Left renal pelvis (tissue), 4 donors: ENCODE results near the gene ABAT. TPM values are rescaled to one million over a fixed set of nuclear protein-coding genes. Genes with fewer than 3 reads are reported as not detected.

Source experiments
- DNase-seq, 4 donors: peaks; one replicate each; pipeline ENCODE4 v3.0.0-alpha.2; 2013; ENCODE audit warnings: low read depth in 4 of 4, low spot score in 3 of 4
- polyA plus RNA-seq, 4 donors: library from polyadenylated mRNA; unstranded; fragments of 120-200 nt; gene quantifications; one replicate each; pipeline ENCODE4 v1.2.1, GENCODE V29; 2013; ENCODE audit not compliant: insufficient read length in 4 of 4

The ABAT gene
- polyA plus RNA-seq, 4 donors: 12.0 to 64.2 (median 53.0) TPM

- no peak for DNase-seq
Measured at GRCh38 chr16:8808009-8808408, 133.6 kb downstream of the ABAT start.

- no peak for DNase-seq
Measured at GRCh38 chr16:8808613-8809353, 134.4 kb downstream of the ABAT start.

DNA sequence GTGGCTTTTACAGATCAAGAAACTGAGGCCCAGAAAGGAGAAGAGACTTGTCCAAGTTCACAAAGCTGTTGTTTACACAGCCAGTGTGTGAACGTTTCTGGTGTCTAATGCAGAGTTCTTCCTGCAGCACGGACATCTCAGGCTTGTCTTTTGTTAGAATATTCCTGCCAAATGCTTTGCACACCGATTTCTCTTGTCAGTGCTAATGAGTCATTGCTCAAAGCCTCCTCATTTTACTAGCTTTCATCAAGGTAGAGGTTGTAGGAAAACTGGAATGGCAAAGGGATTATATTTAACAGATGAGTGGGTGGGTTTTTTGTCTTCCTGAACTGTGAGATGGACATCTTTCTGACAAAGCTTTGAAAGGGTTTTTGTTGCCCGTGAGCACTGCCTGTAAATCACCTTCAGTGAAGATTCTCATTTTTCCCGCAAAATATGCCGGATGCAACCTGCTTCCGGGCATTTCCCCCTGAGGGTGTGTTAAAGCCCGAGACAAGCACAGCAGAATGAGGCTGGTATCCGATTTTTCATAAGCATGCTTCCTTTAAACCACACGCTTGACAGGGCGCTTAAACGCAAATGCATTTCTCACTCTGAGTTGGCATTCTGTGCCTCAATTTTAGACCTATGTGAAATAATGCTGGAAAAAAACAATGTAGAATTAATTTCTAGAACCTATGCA is 137.9 kb downstream of the ABAT start:
- no peak for DNase-seq

DNA sequence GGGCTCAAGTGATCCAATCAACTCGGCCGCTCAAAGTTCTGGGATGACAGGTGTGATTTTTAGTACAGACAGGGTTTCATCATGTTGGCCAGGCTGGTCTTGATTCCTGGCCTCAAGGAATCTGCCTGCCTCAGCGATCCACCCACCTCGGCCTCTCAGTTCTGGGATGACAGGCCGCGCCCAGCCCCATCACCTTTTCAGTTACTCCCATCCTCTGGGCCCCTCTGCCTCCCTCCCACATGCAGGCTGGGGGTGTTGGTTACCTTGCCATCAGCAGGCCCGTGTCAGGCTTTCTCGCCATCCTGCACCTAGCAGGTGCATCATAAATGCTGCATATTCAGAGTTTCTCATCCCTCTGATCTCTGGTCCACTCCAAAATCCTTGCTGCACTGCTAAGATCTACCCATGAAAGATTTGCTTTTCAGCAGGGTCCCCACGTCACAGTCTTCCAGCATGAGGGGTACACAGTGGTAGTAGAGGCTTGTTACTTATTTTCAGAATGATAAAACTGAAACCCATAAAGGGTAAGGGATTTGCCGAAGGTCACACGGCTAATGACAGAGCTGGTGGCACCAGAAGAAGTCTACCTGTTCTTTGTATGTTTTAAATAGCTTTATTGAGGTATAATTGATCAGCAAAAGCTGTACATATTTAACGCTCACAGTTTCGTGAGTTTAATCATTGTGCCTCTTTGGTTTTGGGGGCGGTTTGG is 139.8 kb downstream of the ABAT start:
- DNase-seq: no peak

DNA sequence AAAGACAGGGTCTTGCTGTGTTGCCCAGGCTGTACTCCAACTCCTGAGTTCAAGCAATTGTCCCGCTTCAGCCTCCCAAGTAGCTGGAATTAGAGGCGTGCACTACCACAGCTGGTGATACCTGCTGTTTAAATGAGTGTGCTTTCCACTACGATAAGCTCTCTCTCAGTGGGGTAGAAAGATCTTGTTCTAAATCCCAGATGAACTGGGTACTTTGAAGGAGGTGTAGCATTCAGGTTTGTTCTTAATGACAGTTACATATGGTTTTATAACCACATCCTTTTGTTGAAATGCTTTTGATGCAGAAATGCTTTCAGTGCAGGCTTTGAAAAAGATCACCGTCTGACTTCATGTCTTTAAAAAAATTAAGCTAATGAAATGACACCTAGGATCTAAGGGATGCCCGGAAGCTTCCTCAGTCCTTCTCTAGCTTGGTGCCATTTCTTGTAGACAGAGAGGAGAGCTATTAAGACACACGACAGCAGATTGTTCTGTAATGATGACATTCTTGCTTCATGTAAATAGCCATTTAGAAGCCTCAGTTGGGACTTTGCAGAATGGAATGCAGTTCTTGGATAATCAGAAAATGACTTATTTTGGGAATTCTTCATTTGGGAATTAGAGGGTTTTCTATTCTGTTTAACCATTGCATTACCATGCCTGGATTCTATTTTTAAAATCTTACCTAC is 142.7 kb downstream of the ABAT start:
- no peak for DNase-seq

- no peak for DNase-seq
Measured at GRCh38 chr16:8818504-8819270, 144.3 kb downstream of the ABAT start.

- no peak for DNase-seq
Measured at GRCh38 chr16:8819411-8820034, 145.1 kb downstream of the ABAT start.

GRCh38 chr16:8822403-8822802 is 148.0 kb downstream of the ABAT start:
- no peak for DNase-seq

DNA sequence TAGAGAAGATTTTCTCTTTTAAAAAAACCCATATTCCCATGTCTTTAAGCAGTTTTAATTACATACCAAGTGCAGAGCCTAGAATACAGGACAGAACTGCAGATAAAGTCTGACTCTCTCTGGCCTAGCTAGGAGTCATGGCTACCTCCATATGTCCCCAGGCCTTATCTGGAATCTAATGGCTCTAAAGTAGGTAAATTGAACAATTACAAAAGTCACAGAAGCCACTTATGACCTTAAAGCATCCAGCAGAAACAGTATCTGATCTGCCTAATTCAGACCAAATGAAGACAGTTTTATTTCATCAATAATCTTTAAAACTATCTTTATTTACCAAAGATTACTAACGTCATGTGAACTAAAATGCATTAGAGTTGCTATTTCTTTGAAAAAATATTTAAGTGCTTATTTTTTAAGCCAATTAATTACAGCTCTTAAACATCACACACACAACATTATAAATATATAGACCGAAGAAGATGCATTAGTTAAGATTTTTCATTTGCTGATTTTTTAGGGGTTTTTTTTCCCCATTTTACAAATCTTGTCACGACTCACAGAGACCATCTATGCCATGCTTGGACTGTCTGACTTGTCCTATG is 152.0 kb downstream of the ABAT start:
- DNase-seq: no peak

DNA sequence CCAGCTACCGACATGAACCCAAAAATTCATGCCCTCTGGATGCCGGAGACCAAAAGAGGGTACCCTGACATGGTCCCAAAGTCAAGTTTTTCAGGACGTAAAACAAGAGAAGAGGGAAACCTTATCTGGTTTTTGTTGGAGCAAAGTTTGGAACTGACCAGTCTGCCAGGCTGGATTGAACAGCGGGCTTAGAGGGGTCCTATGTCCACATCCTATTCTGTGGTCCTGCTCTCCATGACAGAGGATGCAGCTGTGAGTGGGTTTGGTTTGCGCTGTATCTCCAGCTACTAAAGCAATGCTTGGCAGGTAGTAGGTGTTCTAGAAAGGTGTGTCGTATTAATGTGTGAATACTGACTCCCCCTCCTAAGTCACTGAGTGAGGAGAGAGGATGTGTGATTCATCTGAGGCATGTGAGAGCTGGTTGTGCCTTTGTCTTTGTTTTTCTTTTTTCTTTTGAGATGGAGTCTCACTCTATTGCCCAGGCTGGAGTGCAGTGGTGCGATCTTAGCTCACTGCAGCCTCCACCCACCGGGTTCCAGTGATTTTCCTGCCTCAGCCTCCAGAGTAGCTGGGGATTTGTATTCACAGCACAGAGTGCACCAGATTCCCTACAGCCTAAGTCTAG is 154.2 kb downstream of the ABAT start:
- DNase-seq: no peak

DNA sequence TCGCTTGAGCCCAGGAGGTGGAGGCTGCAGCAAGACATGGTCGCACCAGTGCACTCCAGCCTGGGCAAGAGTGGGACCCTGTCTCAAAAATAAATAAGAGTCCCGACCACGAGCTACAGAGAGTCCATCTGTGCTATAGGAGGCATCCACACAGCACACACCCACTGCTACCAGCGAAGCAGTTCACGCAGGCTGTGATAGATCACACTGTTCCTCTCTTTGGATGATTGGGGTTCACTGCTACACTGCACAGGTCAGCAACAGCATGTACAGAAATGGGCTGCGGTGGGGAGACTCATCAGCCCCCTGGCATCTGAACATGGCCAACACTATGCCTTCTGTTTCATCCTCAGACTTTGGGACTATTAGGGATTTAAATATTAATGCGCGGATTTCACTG is 157.0 kb downstream of the ABAT start:
- DNase-seq: no peak

- no peak for DNase-seq
Measured at GRCh38 chr16:8831871-8832716, 157.7 kb downstream of the ABAT start.

DNA sequence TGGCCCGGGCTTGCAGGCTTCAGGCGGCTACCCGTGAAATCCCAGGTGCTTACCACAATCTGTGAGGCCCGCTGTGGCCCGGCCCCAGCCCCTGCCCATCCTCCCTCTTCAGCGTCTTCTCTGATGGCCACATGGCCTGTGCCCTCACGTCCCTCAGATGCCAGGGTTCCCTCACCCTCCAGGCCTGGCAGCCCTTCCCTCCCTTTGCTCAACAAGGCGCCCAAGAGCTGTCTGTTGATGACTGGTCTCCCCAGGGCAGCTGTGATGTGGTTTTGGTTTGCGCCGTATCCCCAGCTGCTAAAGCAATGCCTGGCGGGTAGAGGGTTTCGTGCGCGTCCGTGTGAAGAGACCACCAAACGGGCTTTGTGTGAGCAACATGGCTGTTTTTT is 158.3 kb downstream of the ABAT start:
- DNase-seq: no peak

Other genes with a start within 250 kb of the ABAT start
- under 1 TPM in 1 of 4 donors, not detected in 3; 0.29 TPM for gene TMEM114, start 84.1 kb upstream of the ABAT start, polyA plus RNA-seq
- 10 to 100 TPM; 15.0 to 30.9 (median 21.7) TPM for gene METTL22, start 52.9 kb upstream of the ABAT start, polyA plus RNA-seq
- 10 to 100 TPM; 10.9 to 18.5 (median 15.2) TPM for gene TMEM186, start 123.0 kb downstream of the ABAT start, polyA plus RNA-seq
- gene PMM2, start 123.2 kb downstream of the ABAT start, polyA plus RNA-seq: 10 to 100 TPM; 19.5 to 24.2 (median 22.0) TPM
- 10 to 100 TPM; 53.4 to 80.5 (median 65.8) TPM for gene CARHSP1, start 194.4 kb downstream of the ABAT start, polyA plus RNA-seq
- gene LITAFD, start 207.7 kb downstream of the ABAT start, polyA plus RNA-seq: under 1 TPM in 1 of 4 donors, not detected in 3; 0.20 TPM